ENCODE data around the gene FAM20C.

GRCh38 chr7:298375-298702 is 106.0 kb downstream of the FAM20C start:
- TF ChIP-seq POLR2A (IDR thresholded peaks at IDR 0.05): no peak
- TF ChIP-seq CTCF (IDR thresholded peaks at IDR 0.05): no peak

All from prostate gland (tissue), 2 donors.